Frontal cortex (tissue), 4 donors: ENCODE measurements around the gene CSDE1. TPM values are rescaled to one million over a fixed set of nuclear protein-coding genes. Genes with fewer than 3 reads are reported as not detected.
"Not testable (repeated sequence)": the region's sequence is repeated elsewhere in the genome, so short reads cannot be mapped to it uniquely, and the experiment has no call there.

Experiments
- DNase-seq, 2 donors: peaks; one replicate each; pipeline ENCODE4 v3.0.0; 2012; ENCODE audit warnings: low spot score in 2 of 2
- FAIRE-seq: peaks from 2 replicates; lab custom pipeline; 2012; peaks lifted over from hg19 to GRCh38; lab: Jason Lieb, UNC
- total RNA-seq: library from RNA; depleted of rRNA; stranded (reverse); fragments of >200 nt; gene quantifications from one replicate; pipeline ENCODE4 v1.2.3, GENCODE V29; 2014
- donor health status: control.
- donor health status: control.
- donor health status: control.

The CSDE1 gene
- 831 TPM for total RNA-seq

DNA sequence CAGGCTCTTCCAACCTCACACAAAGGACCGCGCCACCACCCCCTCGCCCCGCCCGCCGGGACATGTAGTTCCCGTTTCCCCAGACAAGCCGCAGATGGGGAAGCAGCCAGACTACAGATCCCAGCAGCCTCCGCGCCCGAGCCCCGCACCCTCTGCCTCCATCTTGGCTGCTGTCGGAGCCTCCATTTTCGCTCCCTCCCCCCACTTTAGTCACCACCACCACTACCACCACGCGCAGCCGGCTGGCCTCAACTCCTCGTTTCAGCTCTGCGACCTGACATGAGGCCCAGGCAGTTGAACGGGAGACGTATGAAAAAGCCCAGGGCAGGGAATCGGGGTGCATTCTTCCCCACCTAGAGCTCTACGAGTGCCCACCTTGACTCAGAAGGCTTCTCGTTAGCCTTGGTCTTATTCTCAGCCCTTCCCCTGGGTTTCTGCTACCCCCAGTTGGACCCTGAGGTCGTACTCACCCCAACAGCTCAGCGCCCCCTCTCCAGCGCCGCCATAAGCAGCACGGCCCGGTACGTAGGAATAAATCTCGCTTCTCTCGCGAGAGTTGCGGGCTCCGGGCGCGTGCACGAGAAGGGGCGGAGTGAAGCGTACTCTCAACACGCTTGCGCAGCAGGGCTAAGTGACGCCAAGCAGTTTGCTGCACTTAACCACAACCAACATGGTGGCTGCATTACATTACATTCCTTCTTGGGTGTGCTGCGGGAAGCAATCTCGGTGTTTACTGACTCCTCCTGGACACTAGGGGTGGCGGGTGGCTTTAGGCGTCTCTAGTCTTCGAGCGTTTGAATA, at the start of gene CSDE1:
TSS of gene CSDE1 (minus strand) at position 530 of the 801 bp plus-strand sequence. CDS start 18,094 bp downstream, outside the sequence.
- DNase-seq (peak; percentile 69 to 88), FAIRE-seq (no peak)

- FAIRE-seq, DNase-seq: not testable (repeated sequence)
Observed at GRCh38 chr1:114804449-114804848, 46.7 kb upstream of the CSDE1 start.

DNA sequence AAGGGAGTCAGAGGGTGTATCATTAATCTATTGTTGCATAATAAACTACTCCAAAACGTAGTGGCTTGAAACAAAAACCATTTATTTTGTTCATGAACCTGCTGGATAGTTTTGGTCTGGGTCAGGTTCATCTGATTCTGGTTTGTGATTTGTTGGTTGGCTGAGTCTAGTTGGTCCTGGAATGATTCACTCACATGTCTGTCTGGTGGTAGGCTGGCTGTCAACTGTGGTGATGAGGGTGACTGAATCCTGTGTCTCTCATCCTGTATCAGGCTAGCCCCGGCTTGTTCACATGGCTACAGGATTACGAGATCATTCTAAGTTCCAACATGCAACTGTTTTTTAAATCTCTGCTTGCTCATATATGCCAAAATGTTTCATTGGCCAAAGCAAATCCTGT, 45.2 kb upstream of the CSDE1 start:
- FAIRE-seq: no peak
- no peak for DNase-seq

- FAIRE-seq: no peak
- DNase-seq: no peak
Observed at GRCh38 chr1:114794038-114794437, 36.3 kb upstream of the CSDE1 start.

DNA sequence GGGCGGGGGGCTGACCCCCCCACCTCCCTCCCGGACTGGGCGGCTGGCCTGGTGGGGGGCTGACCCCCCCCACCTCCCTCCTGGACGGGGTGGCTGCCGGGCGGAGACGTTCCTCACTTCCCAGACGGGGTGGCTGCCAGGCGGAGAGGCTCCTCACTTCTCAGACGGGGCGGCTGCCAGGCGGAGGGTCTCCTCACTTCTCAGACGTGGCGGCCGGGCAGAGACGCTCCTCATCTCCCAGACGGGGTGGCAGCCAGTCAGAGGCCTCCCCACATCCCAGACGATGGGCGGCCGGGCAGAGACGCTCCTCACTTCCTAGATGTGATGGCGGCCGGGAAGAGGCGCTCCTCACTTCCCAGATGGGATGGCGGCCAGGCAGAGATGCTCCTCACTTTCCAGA, 32.8 kb upstream of the CSDE1 start:
- FAIRE-seq, DNase-seq: not testable (repeated sequence)

DNA sequence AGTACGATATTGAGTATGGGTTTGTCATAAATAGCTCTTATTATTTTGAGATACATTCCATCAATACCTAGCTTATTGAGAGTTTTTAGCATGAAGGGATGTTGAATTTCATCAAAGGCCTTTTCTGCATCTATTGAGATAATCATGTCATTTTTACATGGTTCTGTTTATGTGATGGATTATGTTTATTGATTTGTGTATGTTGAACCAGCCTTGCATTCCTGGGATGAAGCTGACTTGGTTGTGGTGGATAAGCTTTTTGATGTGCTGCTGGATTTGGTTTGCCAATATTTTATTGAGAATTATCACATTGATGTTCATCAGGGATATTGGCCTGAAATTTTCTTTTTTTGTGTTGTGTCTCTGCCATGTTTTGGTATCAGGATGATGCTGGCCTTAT, 28.7 kb upstream of the CSDE1 start:
- not testable (repeated sequence) for DNase-seq, FAIRE-seq

DNA sequence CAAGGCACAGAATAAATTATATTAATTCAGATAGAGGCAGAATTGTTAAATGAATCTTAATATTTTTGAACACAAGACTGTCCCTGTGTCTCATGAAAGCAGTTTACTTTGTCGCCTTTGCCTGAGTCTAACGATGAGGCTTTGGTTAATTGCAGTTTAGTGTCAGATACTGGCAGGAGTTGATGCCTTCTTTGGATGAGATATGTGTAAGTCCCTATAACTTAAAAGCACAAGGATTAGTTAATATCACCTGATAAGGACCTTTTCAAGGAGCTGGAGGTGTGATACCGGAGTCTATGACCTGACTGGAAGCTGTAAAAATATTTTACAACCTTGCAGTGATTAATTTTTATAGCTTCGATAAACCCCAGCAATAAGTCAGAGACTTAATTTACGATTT, 24.7 kb upstream of the CSDE1 start:
- DNase-seq (no peak), FAIRE-seq (no peak)

DNA sequence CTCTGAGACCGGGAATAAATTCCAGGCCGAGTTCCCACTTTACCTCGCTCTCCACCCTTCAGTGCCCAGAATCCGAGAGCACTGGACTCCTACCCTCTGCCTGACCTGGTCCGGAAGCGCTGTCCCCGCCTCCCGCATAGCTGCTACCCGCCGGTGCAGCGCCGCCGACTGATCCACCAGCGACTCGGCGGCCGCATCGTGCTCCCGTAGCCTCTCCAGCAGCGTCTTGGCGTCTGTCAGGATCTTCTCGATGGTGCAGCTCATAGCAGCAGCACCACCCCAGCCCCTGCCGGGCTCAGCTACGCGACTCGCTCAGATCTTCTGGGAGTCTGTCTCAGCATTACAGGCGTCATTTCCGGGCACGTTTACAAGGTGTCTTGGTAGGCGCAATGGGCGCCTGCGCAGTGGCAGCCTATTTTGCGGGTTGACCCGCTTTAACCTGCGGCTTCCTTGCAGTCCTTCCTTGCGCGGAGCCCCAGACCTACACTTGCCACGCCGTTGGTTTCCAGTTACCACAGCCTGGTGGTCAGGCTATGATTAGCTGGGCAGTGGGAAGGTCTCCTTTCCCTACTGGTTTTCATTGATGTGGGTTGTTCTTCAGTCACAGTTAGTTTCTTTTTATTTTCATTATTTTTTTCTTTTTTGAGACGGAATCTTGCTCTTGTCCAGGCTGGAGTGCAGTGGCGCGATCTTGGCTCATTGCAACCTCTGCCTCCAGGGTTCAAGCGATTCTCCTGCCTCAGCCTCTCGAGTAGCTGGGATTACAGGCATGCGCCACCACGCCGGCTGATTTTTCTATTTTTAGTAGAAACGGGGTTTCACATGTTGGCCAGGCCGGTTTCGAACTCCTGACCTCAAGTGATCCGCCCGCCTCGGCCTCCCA, 22.8 kb upstream of the CSDE1 start, which contains the start of gene SIKE1:
TSS of gene SIKE1 (minus strand) at position 342 of the 883 bp plus-strand sequence. CDS start at position 264, 78 bp downstream.
- DNase-seq (peak; percentile 56 to 79), FAIRE-seq (no peak)

GRCh38 chr1:114779722-114780121, 21.9 kb upstream of the CSDE1 start:
- FAIRE-seq (no peak), DNase-seq (no peak)

DNA sequence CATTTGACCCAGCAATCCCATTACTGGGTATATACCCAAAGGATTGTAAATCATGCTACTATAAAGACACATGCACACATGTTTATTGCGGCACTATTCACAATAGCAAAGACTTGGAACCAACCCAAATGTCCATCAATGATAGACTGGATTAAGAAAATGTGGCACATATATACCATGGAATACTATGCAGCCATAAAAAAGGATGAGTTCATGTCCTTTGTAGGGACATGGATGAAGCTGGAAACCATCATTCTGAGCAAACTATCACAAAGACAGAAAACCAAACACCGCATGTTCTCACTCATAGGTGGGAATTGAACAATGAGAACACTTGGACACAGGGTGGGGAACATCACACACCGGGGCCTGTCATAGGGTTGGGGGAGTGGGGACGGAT, 18.9 kb upstream of the CSDE1 start:
- FAIRE-seq, DNase-seq: not testable (repeated sequence)

DNA sequence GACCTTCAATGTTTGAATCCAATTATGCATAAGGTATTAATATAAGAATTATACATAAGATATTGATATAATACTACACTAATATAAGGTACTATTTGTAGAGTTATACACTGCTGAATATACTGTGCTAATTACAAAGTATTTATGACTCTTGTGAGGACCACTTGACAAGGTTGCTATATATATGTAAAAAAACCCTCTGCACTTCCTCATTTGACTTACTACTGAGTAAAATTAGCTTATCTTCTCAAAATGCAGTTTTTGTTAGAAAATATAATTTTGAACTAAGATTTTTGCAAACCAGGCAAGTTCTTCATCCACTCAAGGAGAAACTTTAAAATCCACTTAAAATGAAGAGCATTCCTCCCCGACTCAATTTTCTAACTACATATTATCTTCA, 14.2 kb upstream of the CSDE1 start:
- FAIRE-seq: no peak

GRCh38 chr1:114770989-114771388, 13.2 kb upstream of the CSDE1 start:
- FAIRE-seq (no peak), DNase-seq (no peak)

More for the DNA sequence above, 14.2 kb upstream of the CSDE1 start:
- no peak for DNase-seq

- DNase-seq (no peak), FAIRE-seq (no peak)
Observed at GRCh38 chr1:114764689-114765088, 6.9 kb upstream of the CSDE1 start.

DNA sequence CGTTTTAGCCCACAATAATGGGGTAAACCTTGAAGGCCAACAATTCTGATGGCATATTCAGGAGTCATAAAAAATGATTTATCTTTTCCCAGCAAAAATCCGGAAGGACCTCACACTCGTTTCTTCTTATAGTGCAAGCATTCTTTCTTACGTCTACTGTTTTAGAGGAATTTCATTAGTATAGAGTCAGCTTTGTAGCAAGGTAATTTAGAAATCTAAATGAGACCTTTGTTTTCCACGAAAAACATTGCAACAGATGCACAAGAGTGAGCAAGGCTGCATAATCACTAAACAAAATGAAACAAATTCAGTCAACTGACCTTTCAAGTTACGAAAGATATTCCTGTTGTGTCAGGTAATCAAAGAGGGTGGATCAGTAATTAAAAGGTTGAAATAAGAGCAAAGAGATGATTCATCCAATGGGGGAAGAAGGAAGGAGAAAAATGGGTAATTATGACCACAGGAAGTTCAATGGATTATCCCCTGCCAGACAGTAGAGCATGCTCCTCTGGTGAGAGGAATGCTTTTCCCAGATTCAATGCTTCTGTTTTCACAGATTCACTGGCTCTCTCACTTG, 560 bp upstream of the CSDE1 start:
- no peak for FAIRE-seq
- no peak for DNase-seq

GRCh38 chr1:114756949-114757454, 782 bp downstream of the CSDE1 start:
- DNase-seq: no peak
- FAIRE-seq: no peak

DNA sequence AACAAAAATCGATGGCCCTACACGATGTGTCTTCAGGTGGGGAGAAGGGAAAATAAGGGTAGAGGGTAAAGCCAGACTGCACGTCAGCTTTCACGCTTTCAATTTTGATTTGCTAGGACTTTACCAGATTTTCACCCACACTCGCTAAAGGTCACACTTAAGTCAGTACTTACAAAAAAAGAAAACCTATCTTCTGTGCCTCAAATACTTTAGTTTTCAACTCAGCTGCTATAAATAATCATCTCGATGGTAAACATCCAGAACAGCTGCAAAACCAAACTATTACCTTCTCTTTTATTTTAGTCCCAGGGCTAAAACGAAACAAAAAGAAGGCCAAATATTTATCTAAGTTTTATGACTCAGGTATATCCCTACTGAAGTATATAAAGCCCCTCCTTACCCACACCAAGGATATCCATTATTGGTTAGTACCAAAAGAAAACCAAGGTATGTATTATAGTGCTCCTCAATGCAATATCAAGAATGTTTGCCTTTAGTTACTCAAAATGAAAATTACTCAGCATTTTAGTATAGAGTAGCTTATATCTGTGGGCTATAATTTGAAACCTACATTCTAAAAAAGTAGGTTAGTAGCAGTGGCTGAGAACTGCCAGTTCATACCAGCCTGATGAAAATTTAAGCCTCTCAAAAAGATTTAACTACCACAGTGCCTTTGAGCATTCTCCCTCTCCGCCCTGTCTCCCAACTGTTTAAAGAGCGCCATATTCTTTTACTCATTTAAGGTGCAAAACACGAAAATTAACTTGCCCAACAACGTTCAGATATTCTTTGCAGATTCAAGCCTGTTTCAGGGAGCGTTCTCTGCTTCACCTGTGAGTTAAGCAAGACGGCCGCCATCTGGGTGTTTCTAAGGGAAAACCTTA, 1.5 kb downstream of the CSDE1 start:
- no peak for FAIRE-seq
- DNase-seq: no peak

- DNase-seq: no peak
- FAIRE-seq: no peak
Observed at GRCh38 chr1:114755006-114755931, 2.5 kb downstream of the CSDE1 start.

GRCh38 chr1:114753702-114754101, 4.1 kb downstream of the CSDE1 start:
- DNase-seq, FAIRE-seq: not testable (repeated sequence)
